Measurements from ENCODE around the gene RNF214.
A peak's percentile ranks its signal among the peaks of the same experiment; 100 is the strongest.
"Not testable (repeated sequence)": the region's sequence is repeated elsewhere in the genome, so short reads cannot be mapped to it uniquely, and the experiment has no call there.

The RNF214 gene

DNA sequence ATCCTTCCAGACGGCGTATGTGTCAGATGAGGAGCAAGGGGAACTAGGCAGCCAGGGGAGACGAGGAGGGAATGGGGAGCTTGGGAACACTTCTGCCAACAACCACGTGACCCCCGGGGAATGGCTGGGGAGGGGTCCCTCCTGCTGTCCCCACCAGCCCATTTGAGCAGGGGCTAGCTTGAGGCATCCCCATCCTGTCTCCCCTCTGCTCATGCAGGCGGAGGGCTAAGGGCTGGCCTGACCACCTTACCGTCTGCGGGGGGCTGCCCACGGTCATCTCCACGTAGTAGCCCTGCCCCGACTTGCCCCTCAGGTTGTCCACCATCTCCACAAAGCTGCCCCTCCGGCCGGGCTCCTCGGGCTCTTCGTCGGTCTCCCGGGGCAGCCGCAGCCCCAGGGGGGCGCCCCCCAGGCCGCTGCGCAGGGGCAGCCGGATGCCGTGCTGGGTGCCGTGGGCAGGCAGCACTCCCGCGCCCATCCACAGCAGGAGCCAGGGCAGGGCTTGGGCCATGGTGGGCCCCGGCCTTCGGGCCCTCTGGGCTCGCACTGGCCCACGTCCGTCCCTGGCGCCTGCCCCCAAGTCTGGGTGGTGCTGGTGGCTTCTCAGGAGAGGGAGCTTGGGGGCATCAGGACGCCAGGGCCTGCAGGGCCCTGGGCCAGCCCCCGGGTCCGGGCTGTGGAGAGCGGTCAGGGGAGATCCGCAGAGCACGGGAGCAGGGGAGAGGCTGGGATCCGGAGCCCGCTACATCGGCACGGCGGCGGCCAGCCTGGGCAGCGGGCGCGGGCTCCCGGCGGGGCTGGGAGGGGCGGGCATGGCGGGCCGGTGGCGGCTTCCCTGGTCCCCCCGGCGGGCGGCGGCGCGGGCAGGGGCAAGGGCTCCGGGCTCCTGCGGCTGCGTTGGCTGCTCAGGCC lies 83.1 kb downstream of the RNF214 start:
- DNase-seq (ENCODE audit: low spot score) = no peak

DNA sequence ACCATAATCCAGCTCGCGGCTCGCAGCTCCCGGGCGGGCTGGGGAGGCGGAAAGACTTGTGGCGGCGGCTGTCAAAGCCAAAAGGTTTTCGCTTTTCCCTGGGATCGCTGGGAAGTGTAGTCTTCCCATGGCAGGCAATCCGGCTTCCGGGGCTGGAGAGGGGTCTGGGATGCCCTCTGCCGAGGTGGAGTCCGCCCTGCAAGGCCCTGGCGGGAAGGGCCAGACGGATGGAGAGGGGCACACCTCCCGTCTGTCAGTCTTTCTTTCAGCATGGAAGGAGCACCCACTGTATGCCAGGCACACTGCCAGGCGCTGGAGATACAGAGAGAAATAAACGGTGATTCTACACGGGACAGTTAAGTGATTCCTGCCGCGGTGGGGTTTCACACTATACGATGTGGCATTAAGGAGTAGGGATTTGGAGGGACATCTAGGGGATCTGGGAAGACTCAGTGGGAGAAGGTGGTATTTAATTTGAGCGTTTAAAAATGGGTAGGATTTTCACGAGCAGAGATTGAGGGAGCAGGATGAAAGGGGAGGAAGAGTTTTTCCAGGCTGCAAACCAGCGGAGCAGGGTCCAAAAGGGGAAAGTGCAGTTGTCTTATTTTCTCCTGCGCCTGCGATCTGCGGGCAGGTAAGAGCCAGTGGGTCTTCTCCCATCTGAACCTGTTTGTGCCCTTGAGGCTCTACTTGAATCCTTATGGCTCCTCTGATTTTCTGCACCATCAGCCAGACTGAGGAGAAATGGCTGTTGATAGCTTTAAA lies 83.9 kb downstream of the RNF214 start, which contains the start of gene BACE1:
TSS of gene BACE1 (minus strand) at position 60 of the 765 bp plus-strand sequence. CDS start 461 bp downstream, outside the sequence.
- no peak for DNase-seq (ENCODE audit: low spot score)

DNA sequence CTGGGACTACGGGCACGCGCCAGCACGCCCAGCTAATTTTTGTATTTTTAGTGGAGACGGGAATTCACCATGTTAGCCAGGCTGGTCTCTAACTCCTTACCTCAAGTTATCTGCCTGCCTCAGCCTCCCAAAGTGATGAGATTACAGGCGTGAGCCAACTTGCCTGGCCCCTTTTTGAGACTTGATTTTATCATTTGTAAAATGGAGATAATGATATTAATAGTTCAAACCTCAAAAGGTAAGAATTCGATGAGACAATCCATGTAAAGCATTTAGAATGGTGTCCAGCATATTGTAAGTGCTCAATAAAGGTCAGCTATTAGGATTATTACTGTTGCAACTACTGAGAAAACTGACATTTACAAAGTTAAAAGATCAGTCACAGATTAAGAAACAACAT lies 86.3 kb downstream of the RNF214 start:
- no peak for DNase-seq (ENCODE audit: low spot score)

DNA sequence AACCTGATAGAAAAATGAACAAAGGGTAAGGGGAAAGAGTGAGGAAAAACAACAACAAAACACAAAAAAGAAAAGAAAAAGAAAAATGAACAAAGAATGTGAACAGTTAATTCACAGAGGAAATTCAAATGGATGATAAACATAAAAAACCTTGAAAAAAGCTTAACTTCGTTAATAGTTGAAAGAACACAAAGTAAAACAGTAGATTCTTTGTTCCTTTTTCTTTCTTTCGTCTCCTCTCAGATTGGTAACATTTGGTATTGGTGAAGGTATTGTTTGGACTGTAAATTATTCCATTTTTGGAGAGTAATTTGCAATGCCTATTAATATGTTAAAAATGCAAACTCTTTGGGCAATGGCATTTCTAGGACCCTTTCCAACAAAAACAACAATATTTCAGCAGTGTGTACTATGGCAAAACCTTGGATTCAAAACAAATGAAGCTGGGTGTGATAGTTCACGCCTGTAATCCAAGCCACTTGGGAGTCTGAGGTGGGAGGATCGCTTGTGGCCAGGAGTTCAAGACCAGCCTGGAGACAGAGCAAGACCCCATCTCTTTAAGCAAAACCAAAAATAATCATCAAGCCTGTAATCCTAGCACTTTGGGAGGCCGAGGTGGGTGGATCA lies 86.9 kb downstream of the RNF214 start:
- no peak for DNase-seq (ENCODE audit: low spot score)

DNA sequence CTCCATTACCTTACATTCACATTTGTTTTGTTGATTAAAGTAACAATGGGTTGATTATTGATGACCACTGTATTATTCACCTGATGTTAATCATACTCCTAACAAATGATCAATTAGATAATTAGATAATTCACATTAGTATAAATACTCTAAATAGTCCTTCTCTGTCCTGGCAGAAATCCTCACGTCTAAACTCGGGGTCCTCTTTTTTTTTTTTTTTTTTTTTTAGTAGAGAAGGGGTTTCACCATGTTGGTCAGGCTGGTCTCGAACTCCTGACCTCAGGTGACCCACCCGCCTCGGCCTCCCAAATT lies 94.7 kb downstream of the RNF214 start:
- DNase-seq (ENCODE audit: low spot score) = not testable (repeated sequence)

DNA sequence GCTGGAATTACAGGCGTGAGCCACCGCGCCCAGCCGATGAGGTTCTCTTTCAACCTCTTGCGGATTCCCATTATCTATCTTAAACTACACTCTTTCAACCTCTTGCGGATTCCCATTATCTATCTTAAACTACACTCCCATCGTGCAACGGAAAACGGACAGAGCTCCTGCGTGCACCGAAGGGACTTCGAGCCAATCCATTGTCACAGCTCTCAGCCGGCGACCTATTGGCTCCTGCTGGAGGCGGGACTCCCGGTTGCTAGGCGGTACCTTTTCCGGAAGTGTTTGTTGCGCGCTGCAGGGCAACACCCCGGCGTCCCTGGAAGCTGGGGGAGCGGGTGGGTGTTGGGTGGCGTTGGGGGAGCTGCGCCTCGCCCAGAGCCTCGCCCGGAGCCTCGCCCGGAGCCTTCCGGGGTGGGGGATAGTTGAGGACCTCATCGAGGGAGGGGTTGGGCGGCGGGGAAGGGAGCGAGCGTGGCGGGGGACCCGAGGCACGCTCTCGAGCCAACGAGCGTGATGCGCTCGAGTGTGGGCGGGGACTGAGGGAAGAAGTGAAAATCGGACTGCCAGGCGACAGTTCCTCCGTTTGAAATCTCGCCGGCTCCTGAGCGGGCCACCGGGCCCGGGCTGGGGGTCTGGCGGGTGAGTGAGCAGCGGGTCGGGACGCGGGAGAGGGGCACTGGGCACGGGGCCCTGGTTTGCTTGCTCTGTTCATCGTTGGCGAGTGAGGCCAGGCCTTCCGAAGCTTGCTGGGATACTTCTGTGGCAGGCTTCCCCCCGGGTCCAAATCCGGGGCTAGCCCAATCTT lies 95.3 kb downstream of the RNF214 start, which contains the start of gene CEP164:
TSS of gene CEP164 (plus strand) at position 288 of the 808 bp plus-strand sequence. CDS start 10,733 bp downstream, outside the sequence.
- peak; percentile 96 for DNase-seq (ENCODE audit: low spot score)

DNA sequence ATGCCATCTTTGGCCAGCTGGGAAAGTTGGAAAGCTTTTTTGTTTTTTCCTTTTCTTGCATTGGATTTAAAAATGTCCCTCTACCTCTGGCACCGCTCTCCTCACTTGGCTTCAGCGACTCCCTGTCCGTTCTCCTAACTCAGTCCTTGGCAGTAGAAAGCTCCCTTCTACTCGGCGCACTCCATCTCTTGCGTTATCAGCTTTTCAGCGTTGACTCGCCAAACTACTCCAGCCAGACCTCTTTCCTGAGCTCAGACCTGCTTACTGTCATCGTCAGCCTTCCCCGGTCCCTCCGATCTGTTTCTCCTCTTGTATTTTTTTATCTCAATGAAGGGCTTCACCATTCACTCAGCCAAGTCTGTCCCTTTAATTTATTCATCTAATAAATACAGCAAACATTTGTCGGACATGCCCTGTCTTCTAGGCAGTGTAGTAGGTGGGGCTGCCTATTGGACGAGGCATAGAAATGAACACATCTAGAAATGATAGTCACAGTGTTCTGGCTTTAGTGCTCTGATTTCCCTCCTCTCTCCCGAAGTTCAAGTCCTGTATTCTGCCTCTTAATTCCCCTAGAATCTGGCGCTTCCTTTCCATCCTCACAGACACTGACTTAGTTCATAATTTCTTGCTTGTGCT lies 96.0 kb downstream of the RNF214 start:
- peak; percentile 49 for DNase-seq (ENCODE audit: low spot score)

DNA sequence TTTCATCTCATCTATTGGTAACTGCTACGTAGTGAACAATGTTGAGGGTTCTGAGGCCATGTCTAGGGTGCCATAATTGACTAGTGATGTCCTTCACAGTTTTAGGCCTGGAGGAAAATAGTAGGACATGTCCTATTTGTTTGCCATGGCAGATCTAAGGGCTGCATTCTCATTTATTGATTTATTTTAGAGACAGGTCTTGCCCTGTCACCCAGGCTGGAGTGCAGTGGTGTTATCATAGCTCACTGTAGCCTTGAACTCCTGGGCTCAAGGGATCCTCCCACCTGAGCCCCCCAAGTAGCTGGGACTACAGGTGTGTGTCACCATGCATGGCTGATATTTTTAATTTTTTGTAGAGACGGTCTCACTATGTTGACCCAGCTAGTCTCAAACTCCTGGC lies 100.4 kb downstream of the RNF214 start:
- no peak for DNase-seq (ENCODE audit: low spot score)

DNA sequence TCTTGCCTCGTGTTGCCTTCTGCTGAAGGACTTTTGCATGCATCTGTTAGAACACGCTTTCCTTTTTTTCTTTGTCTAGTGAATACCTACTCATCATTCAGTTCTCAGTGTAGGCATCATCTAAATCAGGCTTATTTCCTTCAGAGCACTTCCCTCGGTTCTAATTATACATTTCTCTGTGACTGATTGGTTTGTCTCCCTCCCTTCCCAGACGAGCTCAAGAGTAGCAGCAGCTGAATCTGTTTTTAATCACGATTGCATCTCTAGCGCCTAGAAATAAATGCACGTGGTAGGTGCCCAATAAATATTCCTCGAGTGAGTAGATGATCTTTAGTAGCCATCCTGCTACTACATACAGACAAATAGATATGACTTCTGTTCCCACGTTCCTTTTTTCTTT lies 101.4 kb downstream of the RNF214 start:
- no peak for DNase-seq (ENCODE audit: low spot score)

DNA sequence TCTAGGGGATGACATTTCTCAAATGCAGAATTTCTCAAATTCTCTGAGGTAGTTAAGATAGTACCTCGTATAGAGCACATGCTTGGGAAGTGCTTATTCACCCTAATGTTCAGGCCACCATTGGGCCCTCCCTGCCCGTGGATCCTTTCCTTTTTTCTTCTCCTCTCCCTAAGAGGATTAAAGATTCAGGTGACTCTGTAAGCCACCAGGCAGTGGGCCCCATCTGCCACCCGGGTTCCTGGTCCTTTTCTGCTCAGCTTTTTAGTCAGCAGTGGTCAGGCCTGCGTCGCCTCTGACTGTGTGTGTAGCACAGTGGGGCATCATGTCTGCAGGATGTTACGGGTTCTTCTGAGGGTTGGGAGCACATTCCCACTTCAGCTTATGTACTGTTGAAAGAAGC lies 102.4 kb downstream of the RNF214 start:
- DNase-seq (ENCODE audit: low spot score) = no peak

DNA sequence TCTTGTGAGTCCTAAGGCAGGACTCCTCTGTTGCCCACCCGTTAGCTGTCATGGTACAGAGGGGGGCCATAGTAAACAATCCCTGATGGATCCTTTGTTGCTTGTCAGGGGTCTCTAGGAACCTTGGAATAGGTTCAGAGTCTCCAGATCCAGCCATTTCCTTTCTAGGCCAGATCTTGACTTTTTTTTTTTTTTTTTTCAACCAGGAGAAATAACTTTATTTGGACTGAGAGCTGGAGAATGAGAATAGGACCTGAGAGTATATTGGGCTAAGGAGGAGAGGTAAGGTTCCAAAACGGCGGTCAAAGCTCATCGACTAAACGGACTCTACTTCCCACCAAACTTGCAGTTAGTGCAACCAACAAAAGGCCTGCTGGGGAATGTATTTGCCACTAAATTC lies 102.9 kb downstream of the RNF214 start:
- DNase-seq (ENCODE audit: low spot score) = no peak
